Upper lobe of right lung (tissue), 1 donor: ENCODE data around the gene NLGN1. TPM values are rescaled to one million over a fixed set of nuclear protein-coding genes. Genes with fewer than 3 reads are reported as not detected.

Experiments used
- ATAC-seq: fragments of 200-7000 bp; cut with Tn5 transposase; one replicate; pipeline ENCODE4 v1.9.1; 2020; ENCODE audit warnings: mild to moderate bottlenecking, moderate library complexity
- DNase-seq: peaks from one replicate; pipeline ENCODE4 v3.0.0-alpha.2; 2020
- H3K27ac ChIP-seq: fragments of 200-600 bp; one replicate; pipeline ENCODE4 v1.8.0; 2022
- H3K27me3 ChIP-seq: fragments of 200-600 bp; one replicate; pipeline ENCODE4 v1.8.0; 2022; ENCODE audit warnings: mild to moderate bottlenecking
- H3K36me3 ChIP-seq: fragments of 200-600 bp; one replicate; pipeline ENCODE4 v1.8.0; 2022
- H3K4me1 ChIP-seq: fragments of 200-600 bp; one replicate; pipeline ENCODE4 v1.8.0; 2022
- H3K4me3 ChIP-seq: fragments of 200-600 bp; one replicate; pipeline ENCODE4 v1.8.0; 2022; ENCODE audit warnings: mild to moderate bottlenecking
- H3K9me3 ChIP-seq: fragments of 200-600 bp; one replicate; pipeline ENCODE4 v1.8.0; 2022
- CTCF ChIP-seq: fragments of 200-600 bp; IDR thresholded peaks from one replicate; pipeline ENCODE4 v1.8.0; 2022; ENCODE audit warnings: antibody characterized with exemption
- intact Hi-C: fragments of 100-400 bp; cut with DNase I; formaldehyde crosslinking; loops from one replicate; pipeline ENCODE4 v1.11.0; 2022
- total RNA-seq: library from RNA; stranded (reverse); fragmentation: NEBNext Ultra II Directional; extraction: Animal tissue kit (Norgen Biotek cat#: 25700); gene quantifications from one replicate; pipeline ENCODE4 v1.2.1, GENCODE V29; 2021
- donor health status: DM: no; HTN: yes; CAD: no; lungs with severe emphysema.

The NLGN1 gene
- total RNA-seq, 1 donor from 2014 or later: 3.3 TPM

- no peaks in the 10 kb centered on the region for H3K27me3 ChIP-seq
- H3K36me3 ChIP-seq: no peaks in the 10 kb centered on the region
- intact Hi-C loops: no loop called here
- DNase-seq (no peak), ATAC-seq (no peak)
- H3K9me3 ChIP-seq: no peaks in the 10 kb centered on the region
- no peak for TF ChIP-seq CTCF
- H3K27ac ChIP-seq: no peak overlapping the region
- no peaks in the 10 kb centered on the region for H3K4me1 ChIP-seq
- H3K4me3 ChIP-seq: no peak overlapping the region
These were observed 535.6 kb downstream of the NLGN1 start for GRCh38 chr3:173933113-173933512.

- no peaks in the 10 kb centered on the region for H3K27me3 ChIP-seq
- H3K4me3 ChIP-seq: no peak overlapping the region
- no peaks in the 10 kb centered on the region for H3K36me3 ChIP-seq
- H3K27ac ChIP-seq: no peak overlapping the region
- no peak for ATAC-seq
- no peak for TF ChIP-seq CTCF
- H3K4me1 ChIP-seq: no peaks in the 10 kb centered on the region
- no peak for DNase-seq
- no peaks in the 10 kb centered on the region for H3K9me3 ChIP-seq
- intact Hi-C loops: no loop called here
These were observed 538.8 kb downstream of the NLGN1 start for GRCh38 chr3:173936316-173936715.

- no peak for TF ChIP-seq CTCF
- no peak overlapping the region for H3K4me3 ChIP-seq
- H3K27ac ChIP-seq: no peak overlapping the region
- H3K27me3 ChIP-seq: no peaks in the 10 kb centered on the region
- no peaks in the 10 kb centered on the region for H3K9me3 ChIP-seq
- no peak for DNase-seq
- ATAC-seq: no peak
- H3K4me1 ChIP-seq: no peaks in the 10 kb centered on the region
- no peaks in the 10 kb centered on the region for H3K36me3 ChIP-seq
- intact Hi-C loops: no loop called here
These were observed 540.6 kb downstream of the NLGN1 start for GRCh38 chr3:173938159-173938558.

- Histone ChIP-seq H3K4me3 (no peak overlapping the region), H3K9me3 (no peaks in the 10 kb centered on the region), H3K27ac (no peak overlapping the region), H3K36me3 (no peaks in the 10 kb centered on the region), H3K27me3 (no peaks in the 10 kb centered on the region), H3K4me1 (no peaks in the 10 kb centered on the region)
- ATAC-seq (no peak), DNase-seq (no peak)
- no peak for TF ChIP-seq CTCF
- intact Hi-C loops: no loop called here
These were observed 541.1 kb downstream of the NLGN1 start for GRCh38 chr3:173938616-173939015.

GRCh38 chr3:173939331-173939730 is 541.8 kb downstream of the NLGN1 start:
- Histone ChIP-seq H3K4me1 (no peaks in the 10 kb centered on the region), H3K9me3 (no peaks in the 10 kb centered on the region), H3K4me3 (no peak overlapping the region), H3K27me3 (no peaks in the 10 kb centered on the region), H3K36me3 (no peaks in the 10 kb centered on the region), H3K27ac (no peak overlapping the region)
- ATAC-seq (no peak), DNase-seq (no peak)
- intact Hi-C loops: no loop called here
- TF ChIP-seq CTCF: no peak

- Histone ChIP-seq H3K4me3 (no peak overlapping the region), H3K4me1 (no peaks in the 10 kb centered on the region), H3K27ac (no peak overlapping the region), H3K36me3 (no peaks in the 10 kb centered on the region), H3K27me3 (no peaks in the 10 kb centered on the region), H3K9me3 (no peaks in the 10 kb centered on the region)
- no peak for ATAC-seq
- DNase-seq: no peak
- TF ChIP-seq CTCF: no peak
- intact Hi-C loops: no loop called here
These were observed 545.7 kb downstream of the NLGN1 start for GRCh38 chr3:173943264-173943663.
